CD4-positive, alpha-beta T cell treated with Interleukin-17A for 1 hour (primary cell): Measurements from ENCODE around the gene FAM78A.
"Not testable (repeated sequence)": the region's sequence is repeated elsewhere in the genome, so short reads cannot be mapped to it uniquely, and the experiment has no call there.

Experiments
- DNase-seq: peaks from one replicate; pipeline ENCODE4 v3.0.0-alpha.2; 2020

The FAM78A gene

DNA sequence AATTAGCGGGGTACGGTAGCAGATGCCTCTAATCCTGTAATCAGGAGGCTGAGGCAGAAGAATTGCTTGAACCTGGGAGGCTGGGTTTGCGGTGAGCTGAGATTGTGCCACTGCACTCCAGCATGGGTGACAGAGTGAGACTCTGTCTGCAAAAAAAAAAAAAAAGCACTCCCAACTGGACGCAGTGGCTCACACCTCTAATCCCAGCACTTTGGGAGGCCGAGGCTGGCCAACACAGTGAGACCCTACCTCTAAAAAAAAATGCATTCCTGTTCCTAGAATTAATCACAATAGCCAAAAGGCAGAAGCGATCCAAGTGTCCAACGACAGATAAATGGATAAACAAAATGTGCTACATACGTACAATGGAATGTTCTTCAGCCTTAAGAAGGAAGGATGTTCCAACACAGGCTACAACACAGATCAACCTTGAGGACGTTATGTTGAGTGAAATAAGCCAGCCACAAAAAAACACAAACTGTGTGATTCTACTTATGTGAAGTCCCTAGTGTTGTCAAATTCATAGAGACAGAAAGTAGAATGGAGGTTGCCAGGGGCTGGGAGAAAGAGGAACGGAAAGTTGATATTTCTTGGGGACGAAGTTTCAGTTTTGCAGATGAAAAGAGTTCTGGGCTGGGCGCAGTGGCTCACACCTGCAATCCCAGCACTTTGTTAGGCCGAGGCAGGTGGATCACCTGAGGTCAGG lies 13.8 kb downstream of the FAM78A start:
- no peak for DNase-seq

DNA sequence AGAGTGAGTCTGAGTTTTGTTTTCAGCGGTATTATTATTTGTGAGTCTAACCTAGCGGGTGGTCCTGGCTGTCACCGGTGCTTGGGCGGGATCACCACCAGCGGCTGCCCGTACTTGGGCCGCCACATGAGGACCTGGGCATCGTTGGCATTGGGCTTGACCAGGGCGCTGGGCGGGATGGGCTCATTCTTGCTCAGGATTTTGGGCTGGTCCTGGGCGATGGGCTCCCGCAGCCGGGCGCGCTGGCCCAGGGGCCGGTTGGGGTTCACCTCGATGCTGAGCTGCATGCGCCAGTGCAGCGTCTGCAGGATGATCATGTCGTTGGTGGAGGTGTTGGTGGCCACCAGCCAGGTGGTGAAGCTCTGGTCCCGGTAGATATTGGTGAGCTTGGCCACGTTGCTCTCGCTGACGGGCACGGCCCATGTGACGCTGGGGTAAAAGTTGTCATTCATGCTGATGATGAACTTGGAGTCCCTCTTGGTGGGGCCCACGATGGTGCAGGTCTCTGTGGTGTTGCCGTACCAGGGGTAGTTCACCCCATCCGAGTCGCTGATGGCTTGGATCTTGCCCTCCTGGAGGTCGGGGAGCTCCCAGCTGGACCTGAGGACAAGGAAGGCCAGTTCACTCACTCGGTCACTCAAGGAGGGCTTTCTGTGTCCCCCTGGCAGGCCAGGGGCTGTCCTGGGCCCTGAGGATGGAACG lies 15.4 kb downstream of the FAM78A start:
- DNase-seq = no peak

DNA sequence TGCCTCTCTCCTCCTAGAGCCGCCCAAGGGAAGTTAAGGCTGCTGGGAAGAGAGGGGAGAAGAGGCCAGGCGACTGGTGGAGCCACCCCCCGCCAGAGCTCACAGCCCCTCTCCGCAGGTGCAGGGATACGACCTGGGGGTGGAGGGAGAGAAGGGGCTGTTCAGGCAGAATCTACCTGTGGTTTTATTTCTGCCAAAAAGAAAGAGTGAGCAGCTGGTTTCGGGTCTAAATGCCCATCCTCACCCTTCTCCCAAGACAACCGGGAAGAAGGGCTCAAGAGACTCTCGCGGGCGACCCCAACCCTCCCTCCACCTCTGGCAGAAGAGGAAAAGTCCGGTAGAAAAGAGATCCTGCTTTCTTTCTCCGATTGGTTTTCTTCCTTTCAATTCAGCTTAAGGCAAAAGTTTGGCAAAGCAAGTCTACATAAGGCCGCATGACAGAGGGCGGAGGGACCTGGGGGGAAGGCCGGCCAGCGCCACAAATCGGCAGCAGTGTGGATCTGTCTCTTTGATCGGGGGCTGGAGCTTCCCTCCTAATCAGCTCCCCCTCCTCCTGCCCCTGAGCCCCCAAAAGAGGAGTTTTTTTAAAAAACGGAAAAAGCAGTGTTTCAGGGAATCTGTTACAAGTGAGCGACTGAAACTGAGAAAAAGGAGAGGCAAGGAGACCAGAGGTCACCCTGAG lies 16.3 kb downstream of the FAM78A start:
- DNase-seq = no peak

DNA sequence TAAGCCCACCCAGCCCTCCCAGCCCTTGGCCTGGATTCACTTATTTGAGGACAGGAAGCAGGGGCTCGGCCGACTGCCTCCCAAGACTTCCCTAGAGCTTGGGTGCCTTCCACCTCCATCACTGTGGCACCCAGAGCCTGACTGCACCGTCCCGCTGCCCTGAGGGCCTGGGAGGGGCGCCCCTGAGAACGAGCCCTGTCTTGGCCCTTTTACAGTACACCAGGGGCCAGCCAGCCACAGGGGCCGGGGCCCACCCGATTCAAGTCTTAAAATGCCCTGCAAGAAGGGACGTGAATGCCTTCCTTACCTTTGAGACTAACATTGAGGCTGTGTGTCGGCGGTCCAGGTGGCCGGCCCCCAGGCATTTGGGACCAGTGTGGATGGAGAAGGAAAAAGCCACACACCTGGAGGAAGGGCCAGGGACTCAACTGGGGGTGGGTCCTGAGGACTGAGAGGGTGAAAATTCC lies 16.8 kb downstream of the FAM78A start:
- no peak for DNase-seq

DNA sequence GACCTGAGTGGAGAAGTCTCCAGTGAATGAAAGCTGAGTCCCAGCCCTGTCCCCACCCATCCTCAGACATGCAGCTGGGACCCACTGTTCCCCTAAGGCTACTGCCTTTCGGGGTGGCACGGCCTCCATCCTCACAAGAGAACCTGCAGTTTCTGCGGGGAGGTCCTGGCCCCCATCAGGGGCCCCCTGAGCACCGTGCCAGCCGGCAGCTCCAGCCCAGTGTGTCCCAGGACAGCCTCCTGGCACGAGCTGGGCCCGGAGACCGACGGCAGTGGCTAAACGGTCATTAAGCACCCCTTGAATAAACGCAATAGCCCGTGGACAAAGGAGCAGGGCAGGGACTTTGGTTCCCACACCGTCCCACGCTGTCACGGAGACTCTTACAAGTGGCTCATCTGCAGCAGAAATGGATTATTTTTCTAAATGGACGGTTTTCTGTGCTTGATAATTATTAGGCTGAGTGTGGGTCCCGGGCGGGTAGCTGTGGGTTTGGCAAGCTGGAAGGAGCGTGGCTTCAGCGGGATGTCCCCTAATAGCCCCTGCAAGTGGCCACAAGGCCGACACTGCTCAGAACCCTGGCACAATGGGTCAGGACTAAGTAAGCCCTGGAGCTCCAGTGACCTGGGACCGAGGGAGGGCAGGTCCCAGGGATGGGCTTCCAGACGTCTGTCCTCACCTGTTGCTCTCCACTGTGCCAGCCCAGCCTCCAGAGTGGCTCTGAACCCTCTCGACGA lies 17.4 kb downstream of the FAM78A start:
- DNase-seq = no peak

DNA sequence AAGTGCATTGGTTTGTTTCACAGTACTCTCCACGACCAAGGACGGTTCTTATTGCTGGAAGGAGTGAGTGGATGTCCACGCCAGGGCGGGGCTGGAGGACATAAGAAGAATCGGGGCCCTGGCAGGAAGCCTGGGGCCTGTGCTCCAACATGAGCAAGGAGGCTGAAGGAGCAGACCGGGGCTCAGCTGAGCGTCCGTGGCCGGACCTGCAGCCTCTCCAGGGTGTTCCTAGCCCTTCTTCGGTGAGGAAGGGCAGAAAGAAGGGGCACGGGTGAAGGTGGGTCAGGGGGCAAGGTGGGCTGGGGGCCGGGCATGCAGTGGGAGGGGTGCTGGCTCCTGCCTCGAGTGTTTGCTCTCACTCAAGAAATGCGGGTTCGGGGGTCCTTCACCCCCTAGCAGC lies 18.1 kb downstream of the FAM78A start:
- no peak for DNase-seq

DNA sequence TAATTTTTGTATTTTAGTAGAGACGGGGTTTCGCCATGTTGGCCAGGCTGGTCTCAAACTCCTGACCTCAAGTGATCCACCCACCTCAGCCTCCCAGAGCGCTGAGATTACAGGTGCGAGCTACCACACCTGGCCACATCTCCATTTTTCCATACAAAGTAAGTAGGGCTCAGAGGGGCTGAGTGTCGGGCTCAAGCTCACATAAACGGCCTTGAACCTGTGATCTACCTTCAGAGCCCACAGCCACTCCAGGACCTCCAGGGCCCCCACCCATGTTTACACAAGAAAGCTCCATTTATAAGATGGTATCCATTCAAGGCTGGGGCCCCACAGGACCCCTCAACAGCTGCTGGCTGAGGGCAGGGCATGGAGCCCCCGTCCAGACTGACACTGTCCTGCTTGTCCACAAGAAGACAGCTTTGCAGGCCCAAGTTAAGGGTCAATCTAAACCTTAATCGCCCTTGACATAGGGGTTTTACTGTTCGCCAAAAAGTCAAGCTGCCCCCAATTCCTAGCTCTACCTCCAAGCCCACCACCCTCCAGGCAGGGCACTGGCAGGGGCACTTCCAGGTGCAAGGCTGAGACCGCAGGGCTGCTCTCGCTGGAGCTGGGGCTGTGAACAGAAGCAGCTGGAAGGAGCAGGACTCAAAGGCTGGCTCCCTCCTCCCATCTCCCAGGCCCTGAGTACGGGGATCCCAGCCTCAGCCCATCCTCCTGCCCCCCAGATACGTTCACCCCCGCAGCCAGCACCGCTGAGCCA lies 18.9 kb downstream of the FAM78A start:
- no peak for DNase-seq

DNA sequence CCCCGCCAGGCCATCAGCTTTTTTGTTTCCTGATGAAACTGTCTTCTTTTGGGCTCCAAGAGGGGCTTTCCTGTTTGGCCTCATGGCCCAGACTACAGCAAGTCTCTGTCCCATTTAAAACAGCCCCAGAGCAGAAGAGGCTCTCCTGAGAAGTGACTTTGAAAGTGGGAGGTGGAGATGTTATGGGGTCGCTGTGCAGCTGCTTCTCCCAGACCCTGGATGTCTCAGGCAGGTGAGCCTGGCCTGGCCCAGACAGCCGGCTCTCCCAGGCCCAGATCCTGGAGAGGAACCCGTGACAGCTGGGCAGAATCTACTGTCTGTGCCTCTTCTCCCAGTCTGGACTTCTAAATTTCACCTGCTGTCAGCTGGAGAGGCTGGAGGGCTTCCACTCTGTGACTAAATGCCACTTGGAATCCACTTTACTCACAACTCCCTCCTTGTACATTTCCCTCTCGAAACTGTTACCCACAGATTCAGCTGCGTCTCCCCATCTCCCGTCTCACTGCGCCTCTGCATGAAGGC lies 20.6 kb downstream of the FAM78A start:
- no peak for DNase-seq

DNA sequence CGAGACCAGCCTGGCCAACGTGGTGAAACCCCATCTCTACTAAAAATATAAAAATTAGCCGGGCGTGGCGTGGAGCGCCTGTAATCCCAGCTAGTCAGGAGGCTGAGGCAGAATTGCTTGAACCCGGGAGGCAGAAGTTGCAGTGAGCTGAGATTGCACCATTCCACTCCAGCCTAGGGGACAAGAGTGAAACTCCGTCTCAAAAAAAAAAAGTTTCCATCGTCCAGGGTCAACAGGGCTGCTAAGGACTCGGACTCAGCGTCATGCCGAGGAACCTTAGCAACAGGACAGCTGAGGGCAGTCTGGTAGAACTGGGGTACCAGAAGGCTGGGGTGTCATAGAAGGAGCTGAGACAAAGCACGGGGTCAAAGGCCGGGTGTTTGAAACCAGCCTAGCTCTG lies 21.7 kb downstream of the FAM78A start:
- no peak for DNase-seq

DNA sequence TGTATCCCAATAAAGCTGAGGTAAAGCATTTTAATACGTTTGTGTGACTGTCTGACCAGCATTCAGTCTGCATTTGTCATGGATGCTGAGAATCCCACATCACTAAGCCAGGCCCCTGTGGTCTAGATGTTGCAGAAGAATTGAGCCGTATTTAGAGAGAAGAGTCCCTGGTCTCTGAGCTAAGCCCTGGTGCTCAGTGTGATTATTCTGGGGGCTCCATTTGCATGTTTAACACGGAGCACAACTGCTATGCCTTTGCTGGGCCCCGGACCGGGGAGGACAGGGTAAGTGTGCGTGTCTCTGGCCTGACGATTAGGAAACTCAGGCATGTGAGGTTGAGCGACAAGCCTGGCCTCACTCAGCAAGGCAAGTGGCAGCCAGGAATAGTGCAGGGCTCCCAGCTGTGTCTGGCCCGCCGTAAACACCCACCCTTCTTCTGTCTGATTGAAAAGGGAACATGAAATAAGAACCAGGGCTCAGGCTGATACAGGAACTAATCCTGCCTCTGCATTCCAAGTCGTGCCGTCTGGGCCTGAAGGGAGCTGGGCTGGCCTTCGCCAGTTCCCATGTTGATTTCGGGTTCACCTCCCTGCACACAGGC lies 22.3 kb downstream of the FAM78A start:
- DNase-seq = no peak

DNA sequence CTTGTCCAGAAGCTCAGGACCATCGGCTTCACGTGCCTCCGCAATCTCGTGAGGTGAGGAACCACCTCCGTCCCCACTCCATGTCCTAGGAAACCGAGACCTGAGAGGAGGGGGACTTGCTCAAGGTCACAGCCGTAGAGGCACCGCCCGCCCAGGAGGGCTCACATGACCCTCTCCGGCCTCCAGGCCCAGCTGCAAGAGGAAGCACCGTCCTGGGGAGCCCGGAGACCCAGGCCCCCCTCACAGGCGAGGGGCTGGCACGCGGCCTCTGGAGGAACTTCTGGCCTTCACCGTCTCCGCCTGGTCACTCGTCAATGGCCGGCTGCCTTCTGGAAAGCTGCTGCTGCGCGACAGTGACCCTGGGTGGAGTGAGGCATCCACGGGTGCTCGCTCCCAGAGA lies 24.2 kb downstream of the FAM78A start:
- DNase-seq = no peak

DNA sequence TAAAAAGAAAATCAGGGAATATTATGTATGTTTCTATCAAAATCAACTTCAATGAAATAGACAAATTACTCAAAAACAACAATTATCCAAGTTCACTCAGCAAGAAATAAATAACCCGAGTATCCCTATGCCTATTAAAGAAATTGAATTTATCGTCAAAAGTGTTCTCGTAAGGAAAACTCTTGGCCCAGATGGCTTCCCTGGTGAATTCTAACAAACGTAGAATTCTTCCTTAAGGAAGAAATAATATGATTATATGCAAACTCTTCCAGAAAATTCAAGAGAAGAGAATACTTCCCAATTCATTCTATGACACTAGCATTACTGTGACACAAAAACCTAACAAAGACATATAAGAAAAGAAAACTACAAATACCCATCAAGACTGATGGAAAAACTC lies 29.7 kb downstream of the FAM78A start:
- no peak for DNase-seq

DNA sequence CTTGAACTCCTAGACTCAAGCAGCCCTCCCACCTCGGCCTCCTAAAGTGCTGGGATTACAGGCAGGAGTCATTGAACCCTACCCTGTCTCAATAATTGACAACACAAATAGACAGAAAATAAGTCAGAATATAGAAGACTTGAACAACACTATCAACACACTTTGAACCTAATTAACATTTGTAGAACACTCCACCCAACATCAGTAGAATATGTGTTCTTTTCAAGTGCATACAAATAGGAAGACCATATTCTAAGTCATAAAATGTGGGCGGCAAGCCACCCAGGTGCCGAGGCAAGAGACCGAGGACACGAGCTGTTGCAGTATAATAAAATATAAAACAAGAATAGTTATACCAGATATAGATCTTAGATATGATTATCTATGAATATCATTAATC lies 32.0 kb downstream of the FAM78A start:
- DNase-seq = not testable (repeated sequence)

DNA sequence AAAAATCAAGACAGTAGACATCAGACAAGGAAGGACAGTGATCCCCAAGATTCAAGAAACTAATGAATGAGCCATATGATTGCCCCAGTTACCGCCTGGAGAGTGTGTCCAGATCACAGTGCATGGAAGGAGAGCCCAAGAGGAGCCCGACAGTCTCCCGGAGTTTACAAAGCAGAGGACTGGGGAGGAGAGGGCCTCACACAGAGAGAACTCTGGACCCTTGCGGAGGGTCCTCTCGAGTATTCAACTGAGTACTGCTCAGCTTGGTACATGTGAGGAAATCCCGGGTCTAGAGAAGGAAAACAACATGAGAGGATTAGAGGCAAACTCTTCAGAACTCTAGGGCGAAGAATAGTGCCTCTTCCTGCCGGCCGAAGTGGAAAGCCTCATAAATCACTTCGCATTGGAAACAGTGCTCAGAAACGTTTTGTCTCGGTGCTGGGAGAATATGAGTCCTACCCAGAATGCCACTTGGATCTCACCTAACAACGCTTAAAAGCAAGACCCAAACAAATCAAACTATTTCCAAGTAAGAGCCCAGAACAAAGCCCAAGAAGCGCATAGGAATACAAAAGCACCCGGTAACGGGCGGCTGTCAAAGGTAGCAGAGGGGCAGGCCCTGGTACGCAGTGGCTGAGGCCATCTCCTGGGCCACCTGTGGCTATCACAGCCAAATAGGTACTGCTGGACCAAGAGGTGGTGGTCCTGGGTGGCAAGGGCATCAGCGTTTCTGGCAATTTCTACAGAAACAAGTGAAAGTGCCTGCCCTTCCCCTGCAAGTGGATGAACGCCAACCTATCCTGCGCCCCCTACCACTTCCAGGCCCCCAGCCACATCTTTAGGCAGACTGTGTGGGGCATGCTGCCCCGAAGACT lies 36.0 kb downstream of the FAM78A start:
- DNase-seq = no peak

DNA sequence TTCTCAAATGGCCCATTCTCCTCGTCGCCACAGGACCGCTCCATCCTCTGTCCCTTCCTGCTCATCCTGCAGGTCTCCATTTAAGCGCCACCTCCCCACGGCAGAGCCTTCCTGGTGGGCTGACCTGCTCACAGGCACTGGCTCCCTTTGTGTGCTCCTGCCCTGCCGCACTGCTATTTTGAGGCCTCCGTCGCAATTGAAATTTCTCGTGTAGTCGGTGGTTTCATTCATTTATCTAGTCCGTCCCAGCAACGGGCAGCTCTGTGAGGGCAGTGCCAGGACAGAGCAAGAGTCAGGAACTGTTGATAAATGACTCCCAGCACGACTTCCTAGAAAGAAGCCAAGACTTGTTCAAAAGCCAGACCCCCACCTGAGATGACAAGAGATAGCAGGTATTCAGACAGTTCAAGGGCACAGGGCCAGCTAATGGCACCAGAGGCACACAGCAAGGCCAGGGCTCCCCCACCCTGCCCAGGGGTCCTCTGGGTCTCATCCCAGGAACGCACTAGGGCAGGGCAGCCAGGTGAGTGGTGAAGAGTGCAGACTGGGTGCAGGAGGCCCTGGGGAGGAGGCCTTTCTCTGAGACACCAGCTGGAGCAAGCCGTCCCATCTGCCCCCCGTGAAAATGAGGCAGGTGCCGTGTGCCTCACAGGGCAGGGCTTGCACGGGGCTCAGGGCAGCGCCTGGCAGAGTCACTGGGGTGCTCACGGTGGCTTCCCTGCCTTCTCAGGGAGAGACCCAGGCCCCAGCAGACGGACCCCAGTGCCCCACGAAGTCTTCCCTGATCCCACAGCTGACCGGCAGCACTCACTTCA lies 36.9 kb downstream of the FAM78A start:
- DNase-seq = no peak

DNA sequence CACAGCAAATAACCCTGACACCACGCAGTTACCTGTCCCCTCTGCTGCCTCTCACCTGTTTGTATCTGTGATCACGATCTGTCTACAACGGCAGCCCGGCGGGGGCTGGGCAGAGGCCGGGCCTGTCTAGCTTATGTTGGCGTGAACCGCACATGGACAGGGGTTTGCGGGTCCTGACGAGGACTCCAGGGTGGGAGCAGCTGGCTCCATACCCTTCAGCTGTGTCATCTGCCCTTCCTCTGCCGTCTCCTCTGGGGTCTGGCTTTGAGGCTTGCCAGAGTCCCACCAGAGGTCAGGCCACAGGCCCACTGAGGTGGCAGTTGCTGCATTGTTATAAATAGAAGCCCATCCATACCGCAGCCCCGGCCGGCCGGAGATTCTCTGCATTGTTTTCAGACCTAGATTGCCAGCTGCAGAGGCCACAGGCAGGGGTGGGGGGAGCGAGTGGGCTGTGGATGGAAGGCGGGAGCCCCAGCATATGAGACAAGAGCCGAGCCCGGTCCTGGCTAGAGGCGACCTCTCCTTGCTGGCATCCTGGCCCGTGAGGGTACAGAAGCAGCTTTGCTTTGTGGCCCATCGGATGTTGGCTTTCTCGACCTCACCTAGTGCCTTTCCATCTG lies 37.8 kb downstream of the FAM78A start:
- DNase-seq = no peak

DNA sequence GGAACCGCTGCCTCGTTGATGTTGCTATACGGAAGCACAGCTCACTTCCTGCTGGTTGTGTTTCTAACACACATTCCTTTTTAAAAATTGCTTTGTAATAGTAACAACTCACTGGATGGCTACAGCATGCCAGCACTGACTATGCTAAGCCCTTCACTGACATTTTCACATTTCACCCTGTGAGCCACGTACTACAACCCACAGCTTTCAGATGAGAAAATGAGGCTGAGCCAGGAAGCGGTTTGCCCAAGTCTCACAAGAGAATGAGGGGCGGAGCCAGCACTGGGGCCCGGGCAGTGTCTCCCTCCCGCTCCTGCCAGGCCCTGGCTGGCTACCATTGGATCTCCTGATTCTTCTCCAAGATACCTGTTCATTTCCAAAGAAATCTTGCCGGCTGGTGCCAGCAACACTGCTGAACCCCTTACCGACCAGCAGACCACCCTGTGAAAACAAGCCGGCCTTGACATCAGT lies 38.3 kb downstream of the FAM78A start:
- DNase-seq = peak; percentile 89

DNA sequence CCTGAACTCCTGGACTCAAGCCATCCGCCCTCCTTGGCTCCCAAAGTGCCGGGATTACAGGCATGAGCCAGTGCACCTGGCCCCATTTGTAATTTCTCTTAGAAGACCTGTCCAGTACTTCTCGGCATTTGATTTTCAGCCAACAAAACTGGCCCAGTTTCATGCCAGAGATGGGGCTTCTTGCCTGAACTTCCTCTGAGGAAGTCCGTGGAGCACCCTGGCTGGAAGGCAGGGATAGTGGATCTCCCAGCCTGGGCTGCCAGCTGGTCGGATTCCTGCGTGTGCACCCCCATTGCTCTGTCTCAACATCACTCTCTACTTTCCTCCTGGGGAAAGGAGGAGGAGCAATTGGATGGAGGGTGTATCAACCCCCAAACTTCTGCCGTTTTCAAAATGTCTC lies 39.0 kb downstream of the FAM78A start:
- DNase-seq = no peak

DNA sequence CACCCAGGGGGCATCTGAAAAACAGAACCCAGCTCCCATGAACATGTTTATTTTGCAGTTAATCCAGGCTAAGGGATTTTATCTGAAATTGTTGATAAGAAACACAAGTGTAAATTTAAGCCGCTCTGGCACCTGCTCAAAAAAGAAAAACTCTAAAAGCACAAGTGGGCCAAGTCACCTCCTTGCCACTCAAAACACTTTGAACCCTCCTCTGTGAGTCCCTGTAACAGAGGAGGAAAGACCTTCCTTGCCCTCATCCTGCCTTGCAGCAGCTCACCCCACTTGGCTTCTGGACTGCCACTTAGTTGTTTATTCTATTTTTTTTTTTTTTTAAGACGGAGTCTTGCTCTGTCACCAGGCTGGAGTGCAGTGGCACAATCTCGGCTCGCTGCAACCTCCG lies 39.5 kb downstream of the FAM78A start:
- DNase-seq = no peak
